GM12891 (cell line): ENCODE data around the gene NLGN1.

ENCODE experiments used
- POLR2A ChIP-seq: IDR thresholded peaks from 2 replicates; pipeline ENCODE4 v1.6.1; 2011; ENCODE audit warnings: low read depth, low read length, control low read depth
- POLR2AphosphoS5 ChIP-seq: IDR thresholded peaks from 2 replicates; pipeline ENCODE4 v1.6.1; 2011; ENCODE audit warnings: low read depth, low read length, control low read depth
- POU2F2 ChIP-seq: IDR thresholded peaks from 2 replicates; pipeline ENCODE4 v1.6.1; 2011; ENCODE audit warnings: low read depth, mild to moderate bottlenecking, control low read depth, low read length, moderate library complexity
- SPI1 ChIP-seq: IDR thresholded peaks from 2 replicates; pipeline ENCODE4 v1.6.1; 2011; ENCODE audit warnings: low read depth, low read length, control low read depth
- TAF1 ChIP-seq: IDR thresholded peaks from 2 replicates; pipeline ENCODE4 v1.6.1; 2011; ENCODE audit warnings: low read depth, low read length, control low read depth

- TF ChIP-seq POLR2A (no peak), POLR2AphosphoS5 (no peak), TAF1 (no peak), SPI1 (no peak), POU2F2 (no peak)
Observed at GRCh38 chr3:174162550-174162949, 765.0 kb downstream of the NLGN1 start.
